UCSD-AML1 (cell line): Measurements from ENCODE around the gene SPRYD3.
"Not testable (repeated sequence)": the region's sequence is repeated elsewhere in the genome, so short reads cannot be mapped to it uniquely, and the experiment has no call there.

Source experiments
- DNase-seq: peaks from one replicate; lab custom pipeline; 2025; ENCODE audit not compliant: unreplicated experiment; lab: John Stamatoyannopoulos, UW

Gene SPRYD3

GRCh38 chr12:53033832-53034231 lies 45.4 kb downstream of the SPRYD3 start:
- not testable (repeated sequence) for DNase-seq

GRCh38 chr12:53031616-53032015 lies 47.6 kb downstream of the SPRYD3 start:
- no peak for DNase-seq

- not testable (repeated sequence) for DNase-seq
Measured at GRCh38 chr12:53027014-53027413, 52.2 kb downstream of the SPRYD3 start.

- no peak for DNase-seq
Measured at GRCh38 chr12:53025250-53025649, 53.9 kb downstream of the SPRYD3 start.

- no peak for DNase-seq
Measured at GRCh38 chr12:53014709-53015108, 64.5 kb downstream of the SPRYD3 start.
